HCT116 (cell line): Measurements from ENCODE around the gene LRBA. TPM values are rescaled to one million over a fixed set of nuclear protein-coding genes. Genes with fewer than 3 reads are reported as not detected.

ENCODE experiments used
- ATAC-seq: fragments of 200-7000 bp; cut with Tn5 transposase; 2 replicates; pipeline ENCODE4 v1.9.1; 2020; ENCODE audit warnings: mild to moderate bottlenecking, moderate library complexity
- BruUV-seq: library from RNA; stranded (reverse); fragments of 400-500 nt; replicated peaks from 2 replicates; lab custom pipeline; 2021; lab: Mats Ljungman, UMichigan
- CTCF ChIA-PET: fragments of 300-600 bp; sonication (Branson Sonifier 250); formaldehyde crosslinking; loops from one replicate; lab custom pipeline; 2021; ENCODE audit warnings: antibody characterized with exemption; lab: Charles Lee
- POLR2A ChIA-PET: fragments of 300-600, 350-600 bp; sonication (Branson Sonifier 250); formaldehyde crosslinking; loops from one replicate; lab custom pipeline; 2021; ENCODE audit warnings: antibody characterized with exemption; lab: Charles Lee
- RAD21 ChIA-PET, 2 experiments: fragments of 300-600 bp; sonication (Branson Sonifier 250); formaldehyde crosslinking; loops; one replicate each; lab custom pipeline; 2023; ENCODE audit warnings: low total read pairs in 2 of 2; ENCODE audit not compliant: uncharacterized antibody in 2 of 2, unreplicated experiment in 2 of 2, low non-redundant PET in 1 of 2; lab: Charles Lee
- DNase-seq: peaks from one replicate; pipeline ENCODE4 v3.0.0-alpha.2; 2010; ENCODE audit warnings: low read depth, low spot score
- H2AFZ ChIP-seq: fragments of 200-600 bp; shearing (Covaris generic), sonication (generic); 2 replicates; pipeline ENCODE4 v1.6.1; 2017; ENCODE audit warnings: low read depth, mixed run types, mixed read lengths, antibody characterized with exemption, low read length; ENCODE audit not compliant: poor library complexity, severe bottlenecking
- H3K27ac ChIP-seq: 2 replicates; pipeline ENCODE4 v1.5.1; 2012; ENCODE audit warnings: low read depth, low read length
- H3K27me3 ChIP-seq: fragments of 200-600 bp; sonication (generic); 2 replicates; pipeline ENCODE4 v1.6.1; 2016; ENCODE audit warnings: mixed run types, low read length, mixed read lengths; ENCODE audit not compliant: insufficient read depth
- H3K36me3 ChIP-seq, 2 experiments: fragments of 200-500 bp in 1 of 2; fragments of 200-600 bp in 1 of 2; sonication (Bioruptor generic) in 1 of 2; sonication (generic) in 1 of 2; 2 replicates each; pipeline versions ENCODE4 v1.5.1 to v1.6.1; 2014 to 2016; ENCODE audit warnings: low read length in 2 of 2, inconsistent platforms in 1 of 2, mixed read lengths in 1 of 2, mixed run types in 1 of 2; ENCODE audit not compliant: insufficient read depth in 2 of 2, control insufficient read depth in 1 of 2
- H3K4me1 ChIP-seq, 2 experiments: fragments of 200-600 bp in 1 of 2; sonication (generic) in 1 of 2; 2 replicates each; pipeline versions ENCODE4 v1.5.1 to v1.6.1; 2012 to 2017; ENCODE audit warnings: low read length in 2 of 2, inconsistent platforms in 1 of 2, mild to moderate bottlenecking in 1 of 2, mixed read lengths in 1 of 2, mixed run types in 1 of 2, moderate library complexity in 1 of 2; ENCODE audit not compliant: insufficient read depth in 2 of 2, control insufficient read depth in 1 of 2
- H3K4me2 ChIP-seq: fragments of 200-600 bp; sonication (generic); 2 replicates; pipeline ENCODE4 v1.6.1; 2017; ENCODE audit warnings: mixed run types, low read length, mixed read lengths
- H3K4me3 ChIP-seq, 2 experiments: fragments of 200-600 bp in 1 of 2; sonication (generic) in 1 of 2; replicated peaks in 1 of 2; 2 replicates each; pipeline ENCODE4 v1.5.1; 2011 to 2016; ENCODE audit warnings: low read length in 2 of 2, control low read depth in 1 of 2, low read depth in 1 of 2, mild to moderate bottlenecking in 1 of 2, mixed read lengths in 1 of 2, mixed run types in 1 of 2
- H3K79me2 ChIP-seq: fragments of 200-600 bp; sonication (generic); 2 replicates; pipeline ENCODE4 v1.6.1; 2017; ENCODE audit warnings: mild to moderate bottlenecking, mixed run types, low read length, moderate library complexity, mixed read lengths; ENCODE audit not compliant: insufficient read depth
- H3K9ac ChIP-seq: fragments of 200-600 bp; sonication (generic); 2 replicates; pipeline ENCODE4 v1.6.1; 2016; ENCODE audit warnings: low read length, mixed read lengths
- H3K9me2 ChIP-seq: fragments of 200-600 bp; sonication (generic), shearing (Covaris generic); 2 replicates; pipeline ENCODE4 v1.6.1; 2017; ENCODE audit warnings: mixed run types, mild to moderate bottlenecking, moderate library complexity; ENCODE audit not compliant: insufficient read depth
- H3K9me3 ChIP-seq, 2 experiments: fragments of 200-500 bp in 1 of 2; fragments of 200-600 bp in 1 of 2; sonication (Bioruptor generic) in 1 of 2; sonication (generic) in 1 of 2; 2 replicates each; pipeline ENCODE4 v1.6.1; 2014 to 2017; ENCODE audit warnings: low read length in 2 of 2, mixed read lengths in 2 of 2, inconsistent platforms in 1 of 2, low read depth in 1 of 2, mild to moderate bottlenecking in 1 of 2, mixed run types in 1 of 2, moderate library complexity in 1 of 2; ENCODE audit not compliant: control insufficient read depth in 1 of 2, insufficient read depth in 1 of 2
- H4K20me1 ChIP-seq: fragments of 200-600 bp; sonication (generic), shearing (Covaris generic); 2 replicates; pipeline ENCODE4 v1.6.1; 2017; ENCODE audit warnings: mixed run types, mild to moderate bottlenecking, moderate library complexity; ENCODE audit not compliant: insufficient read depth
- CBX3 ChIP-seq: IDR thresholded peaks from 2 replicates; pipeline ENCODE4 v1.6.1; 2012; ENCODE audit warnings: low read depth
- EGR1 ChIP-seq: IDR thresholded peaks from 2 replicates; pipeline ENCODE4 v1.6.1; 2012; ENCODE audit warnings: low read depth
- EZH2phosphoT487 ChIP-seq: fragments of 200-600 bp; IDR thresholded peaks from 2 replicates; pipeline ENCODE4 v1.6.1; 2018; ENCODE audit warnings: antibody characterized with exemption, borderline replicate concordance
- FOSL1 ChIP-seq: IDR thresholded peaks from 2 replicates; pipeline ENCODE4 v1.6.1; 2012; ENCODE audit warnings: low read depth
- POLR2AphosphoS5 ChIP-seq: IDR thresholded peaks from 2 replicates; pipeline ENCODE4 v1.6.1; 2011; ENCODE audit warnings: mild to moderate bottlenecking, low read depth, low read length, moderate library complexity
- SIN3A ChIP-seq: IDR thresholded peaks from 2 replicates; pipeline ENCODE4 v1.6.1; 2012; ENCODE audit warnings: low read depth
- SP1 ChIP-seq: IDR thresholded peaks from 2 replicates; pipeline ENCODE4 v1.6.1; 2012; ENCODE audit warnings: low read depth
- YY1 ChIP-seq: IDR thresholded peaks from 2 replicates; pipeline ENCODE4 v1.6.1; 2011; ENCODE audit warnings: low read length, low read depth, moderate library complexity, mild to moderate bottlenecking; ENCODE audit not compliant: insufficient replicate concordance; ENCODE audit errors: extremely low read depth
- ZBTB33 ChIP-seq: IDR thresholded peaks from 2 replicates; pipeline ENCODE4 v1.6.1; 2011; ENCODE audit warnings: mild to moderate bottlenecking, low read length, moderate library complexity; ENCODE audit not compliant: insufficient replicate concordance; ENCODE audit errors: extremely low read depth
- ZFX ChIP-seq: fragments of 450-650 bp; IDR thresholded peaks from 2 replicates; pipeline ENCODE4 v1.6.1; 2017
- intact Hi-C: fragments of 100-400 bp; cut with micrococcal nuclease; formaldehyde crosslinking; loops from 2 replicates; pipeline ENCODE4 v1.10.0; 2022
- total RNA-seq: library from RNA; stranded (reverse); gene quantifications from one replicate; pipeline ENCODE4 v1.2.1, GENCODE V29; 2021; ENCODE audit not compliant: unreplicated experiment
- TF ChIP-seq, protein P1 (sequence below): IDR thresholded peaks from 2 replicates; pipeline ENCODE4 v1.6.1; 2012
- TF ChIP-seq, protein P2 (sequence below), 3 experiments: fragments of 200-600 bp in 1 of 3; sonication (generic) in 1 of 3; IDR thresholded peaks in 2 of 3; conservative IDR thresholded peaks in 1 of 3; 2 replicates each; pipeline ENCODE4 v1.5.1; 2012 to 2017; ENCODE audit warnings: low read depth in 2 of 3, low read length in 2 of 3, antibody characterized with exemption in 1 of 3, borderline replicate concordance in 1 of 3, control low read depth in 1 of 3, mild to moderate bottlenecking in 1 of 3, mixed read lengths in 1 of 3, mixed run types in 1 of 3, moderate library complexity in 1 of 3; ENCODE audit not compliant: insufficient read depth in 1 of 3
- TF ChIP-seq, protein P3 (sequence below): IDR thresholded peaks from 2 replicates; pipeline ENCODE4 v1.6.1; 2012

The LRBA gene
- total RNA-seq, 1 experiment from 2014 or later = 79.8 TPM

DNA sequence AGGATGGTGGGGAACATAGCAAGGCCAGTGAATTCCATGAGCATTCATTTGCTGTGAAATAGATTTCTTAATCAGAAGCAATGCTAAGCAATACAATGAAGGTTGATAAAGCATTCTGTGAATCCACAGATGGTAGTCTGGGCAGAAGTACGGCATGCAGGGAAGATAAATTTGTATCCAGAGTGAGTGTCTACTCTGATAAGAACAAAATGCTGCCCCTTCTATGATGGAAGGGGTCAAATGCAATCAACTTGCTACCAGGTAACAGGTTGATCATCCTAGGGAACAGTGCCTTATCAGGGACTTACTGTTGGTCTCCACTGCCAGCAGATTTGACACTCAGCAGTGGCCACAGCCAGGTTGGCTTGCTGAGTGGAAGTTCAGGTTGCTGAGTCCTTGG lies 243.7 kb downstream of the LRBA start:
- RAD21 ChIA-PET = no interaction called here
- H3K9ac ChIP-seq = no peak overlapping the region
- H3K4me2 ChIP-seq = no peak overlapping the region
- no peak overlapping the region for H3K4me3 ChIP-seq
- no peaks in the 10 kb centered on the region for H3K36me3 ChIP-seq
- H3K9me2 ChIP-seq = no peaks in the 10 kb centered on the region
- H3K4me1 ChIP-seq = peaks cover 19 to 32% of the 10 kb centered on the region in 2 experiments
- no peaks in the 10 kb centered on the region for H4K20me1 ChIP-seq
- no TSS peak for BruUV-seq
- H3K79me2 ChIP-seq = no peaks in the 10 kb centered on the region
- CTCF ChIA-PET = no interaction called here
- no peaks in the 10 kb centered on the region for H3K27me3 ChIP-seq
- no peaks in the 10 kb centered on the region for H3K9me3 ChIP-seq
- no peak for ATAC-seq
- no peak overlapping the region for H3K27ac ChIP-seq
- intact Hi-C loops = no loop called here
- no peak for TF ChIP-seq EZH2phosphoT487
- H2AFZ ChIP-seq = no peak overlapping the region
- POLR2A ChIA-PET = no interaction called here
- DNase-seq = no peak

DNA sequence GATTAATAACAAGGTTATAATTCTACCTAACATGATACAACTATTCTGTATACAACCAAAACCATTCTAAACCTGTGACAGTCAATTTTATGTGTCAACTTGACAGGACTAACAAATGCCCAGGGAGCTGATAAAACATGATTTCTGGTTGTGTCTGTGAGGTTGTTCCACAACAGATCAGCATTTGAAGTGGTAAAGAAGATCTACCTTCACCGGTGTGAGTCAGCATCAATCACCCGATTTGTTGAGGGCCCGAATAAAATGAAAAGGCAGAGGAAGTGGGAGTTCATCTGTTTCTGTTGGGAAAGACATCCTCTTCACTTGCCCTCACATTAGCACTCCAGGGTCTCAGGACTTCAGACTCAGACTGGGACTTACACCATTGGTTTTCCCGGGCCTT lies 245.2 kb downstream of the LRBA start:
- no peaks in the 10 kb centered on the region for H3K36me3 ChIP-seq
- H3K9me2 ChIP-seq = no peaks in the 10 kb centered on the region
- H2AFZ ChIP-seq = no peak overlapping the region
- peak; percentile 79 for ATAC-seq
- H3K4me3 ChIP-seq = peak overlapping the region in 1 of 2 experiments; percentile 44; a peak in 2 of 4 replicates
- RAD21 ChIA-PET = no interaction called here
- H3K27ac ChIP-seq = peak overlapping the region; percentile 65
- intact Hi-C loops = no loop called here
- peaks cover 19 to 32% of the 10 kb centered on the region in 2 experiments for H3K4me1 ChIP-seq
- CTCF ChIA-PET = no interaction called here
- H3K4me2 ChIP-seq = peak overlapping the region; percentile 62
- no TSS peak for BruUV-seq
- H3K9ac ChIP-seq = peak overlapping the region; percentile 34; the same call in 1 of the 2 replicates
- no peaks in the 10 kb centered on the region for H3K79me2 ChIP-seq
- peak; percentile 66 for DNase-seq
- no peaks in the 10 kb centered on the region for H4K20me1 ChIP-seq
- POLR2A ChIA-PET = no interaction called here
- no peaks in the 10 kb centered on the region for H3K27me3 ChIP-seq
- no peaks in the 10 kb centered on the region for H3K9me3 ChIP-seq
- TF ChIP-seq ZBTB33 (no peak), SP1 (peak; percentile 69), EZH2phosphoT487 (no peak), ZFX (no peak), SIN3A (no peak), CBX3 (peak; percentile 70; the same call in 1 of the 2 replicates), YY1 (no peak), POLR2AphosphoS5 (peak; percentile 32; the same call in 1 of the 2 replicates), EGR1 (no peak), FOSL1 (peak; percentile 83)
- TF ChIP-seq, protein P1, sequence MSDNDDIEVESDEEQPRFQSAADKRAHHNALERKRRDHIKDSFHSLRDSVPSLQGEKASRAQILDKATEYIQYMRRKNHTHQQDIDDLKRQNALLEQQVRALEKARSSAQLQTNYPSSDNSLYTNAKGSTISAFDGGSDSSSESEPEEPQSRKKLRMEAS = peak; percentile 41; the same call in 1 of the 2 replicates
- TF ChIP-seq, protein P2, sequence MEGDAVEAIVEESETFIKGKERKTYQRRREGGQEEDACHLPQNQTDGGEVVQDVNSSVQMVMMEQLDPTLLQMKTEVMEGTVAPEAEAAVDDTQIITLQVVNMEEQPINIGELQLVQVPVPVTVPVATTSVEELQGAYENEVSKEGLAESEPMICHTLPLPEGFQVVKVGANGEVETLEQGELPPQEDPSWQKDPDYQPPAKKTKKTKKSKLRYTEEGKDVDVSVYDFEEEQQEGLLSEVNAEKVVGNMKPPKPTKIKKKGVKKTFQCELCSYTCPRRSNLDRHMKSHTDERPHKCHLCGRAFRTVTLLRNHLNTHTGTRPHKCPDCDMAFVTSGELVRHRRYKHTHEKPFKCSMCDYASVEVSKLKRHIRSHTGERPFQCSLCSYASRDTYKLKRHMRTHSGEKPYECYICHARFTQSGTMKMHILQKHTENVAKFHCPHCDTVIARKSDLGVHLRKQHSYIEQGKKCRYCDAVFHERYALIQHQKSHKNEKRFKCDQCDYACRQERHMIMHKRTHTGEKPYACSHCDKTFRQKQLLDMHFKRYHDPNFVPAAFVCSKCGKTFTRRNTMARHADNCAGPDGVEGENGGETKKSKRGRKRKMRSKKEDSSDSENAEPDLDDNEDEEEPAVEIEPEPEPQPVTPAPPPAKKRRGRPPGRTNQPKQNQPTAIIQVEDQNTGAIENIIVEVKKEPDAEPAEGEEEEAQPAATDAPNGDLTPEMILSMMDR (IDR thresholded peaks at IDR 0.05 in 2 of 3, conservative IDR thresholded peaks at IDR 0.05 in 1 of 3; ENCODE audit: borderline replicate concordance in 1 of 3, insufficient read depth in 1 of 3, low read depth in 2 of 3, low read length in 2 of 3) = no peak
- TF ChIP-seq, protein P3, sequence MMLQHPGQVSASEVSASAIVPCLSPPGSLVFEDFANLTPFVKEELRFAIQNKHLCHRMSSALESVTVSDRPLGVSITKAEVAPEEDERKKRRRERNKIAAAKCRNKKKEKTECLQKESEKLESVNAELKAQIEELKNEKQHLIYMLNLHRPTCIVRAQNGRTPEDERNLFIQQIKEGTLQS = no peak
